Left lung (tissue), 10 donors: ENCODE data around the gene CEP70. TPM values are rescaled to one million over a fixed set of nuclear protein-coding genes. Genes with fewer than 3 reads are reported as not detected.

Source experiments
- ATAC-seq: fragments of 200-7000 bp; cut with Tn5 transposase; one replicate; pipeline ENCODE4 v1.9.1; 2020; ENCODE audit warnings: moderate library complexity
- DNase-seq, 4 donors: peaks; one replicate each; pipeline ENCODE4 v3.0.0-alpha.2; 2013 to 2020
- H3K27ac ChIP-seq, 2 donors: fragments of 200-600 bp; sonication (generic) in 1 of 2; one replicate each; pipeline versions ENCODE4 v1.5.0 to v1.8.0; 2020 to 2021
- H3K27me3 ChIP-seq, 2 donors: fragments of 200-600 bp; sonication (generic) in 1 of 2; one replicate each; pipeline versions ENCODE4 v1.5.0 to v1.8.0; 2020 to 2021
- H3K36me3 ChIP-seq, 2 donors: fragments of 200-600 bp; sonication (generic) in 1 of 2; one replicate each; pipeline versions ENCODE4 v1.5.0 to v1.8.0; 2020 to 2021
- H3K4me1 ChIP-seq, 2 donors: fragments of 200-600 bp; one replicate each; pipeline ENCODE4 v1.8.0; 2021
- H3K4me3 ChIP-seq, 2 donors: fragments of 200-600 bp; sonication (generic) in 1 of 2; one replicate each; pipeline versions ENCODE4 v1.5.0 to v1.8.0; 2020 to 2021; ENCODE audit warnings: mild to moderate bottlenecking in 1 of 2
- H3K9me3 ChIP-seq, 2 donors: fragments of 200-600 bp; sonication (generic) in 1 of 2; one replicate each; pipeline versions ENCODE4 v1.5.0 to v1.8.0; 2020 to 2021
- intact Hi-C, 2 donors: fragments of 100-400 bp; cut with DNase I; formaldehyde crosslinking; loops; one replicate each; pipeline versions ENCODE4 v1.11.2 to v1.14.2; 2022
- polyA plus RNA-seq, 6 donors: library from polyadenylated mRNA; unstranded; fragments of 120-200 nt; gene quantifications; one replicate each; pipeline ENCODE4 v1.2.1, GENCODE V29; 2013; ENCODE audit not compliant: insufficient read length in 6 of 6
- total RNA-seq, 2 donors: library from RNA; stranded (reverse); fragmentation: NEBNext Ultra II Directional; extraction: Animal tissue kit (Norgen Biotek cat#: 25700); gene quantifications; one replicate each; pipeline ENCODE4 v1.2.1, GENCODE V29; 2021
- TF ChIP-seq, protein P1 (sequence below), 2 donors: fragments of 200-600 bp; sonication (generic) in 1 of 2; IDR thresholded peaks; one replicate each; pipeline versions ENCODE4 v1.5.0 to v1.8.0; 2021; ENCODE audit warnings: antibody characterized with exemption in 2 of 2
- donor health status: DM: no; HTN: yes; CAD: no.
- donor health status: DM: no; HTN: no; CAD: no.

CEP70 gene
- total and polyA plus RNA-seq, 8 donors, result 31.2 to 65.4 (median 55.4) TPM

DNA sequence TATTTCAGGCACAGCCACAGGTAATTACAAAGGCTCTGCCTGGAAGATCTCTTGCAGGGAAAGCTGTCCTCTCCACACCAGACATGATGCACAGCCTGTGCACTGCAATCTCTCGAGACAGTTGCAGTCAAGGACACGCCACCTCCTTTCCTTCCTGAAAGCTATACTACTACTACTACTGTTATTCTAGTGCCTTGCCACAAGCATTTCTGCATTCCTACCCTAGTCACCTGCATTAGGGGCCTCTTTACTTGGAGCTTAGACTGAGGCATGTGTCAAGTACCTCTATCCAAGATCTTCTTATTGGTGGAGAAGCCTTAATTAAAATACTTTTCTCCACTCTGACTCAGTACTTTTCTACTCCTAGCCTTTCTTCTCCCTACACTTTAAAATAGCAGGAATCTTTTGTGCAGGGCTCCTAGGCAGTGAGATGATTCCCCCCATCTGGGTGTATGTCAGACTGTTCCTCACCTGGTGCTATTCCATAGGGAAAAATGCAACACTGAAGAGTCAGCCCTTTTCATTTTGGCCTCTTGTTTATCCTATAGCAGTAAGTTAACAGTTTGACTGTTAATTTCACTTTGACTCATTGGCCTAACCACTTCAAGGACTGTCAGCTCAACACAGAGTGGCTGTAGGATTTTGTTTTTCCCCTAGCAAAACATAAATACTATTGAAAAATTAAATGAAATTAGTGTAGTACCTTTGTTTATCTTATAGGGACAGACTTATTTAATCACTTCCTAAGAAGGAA lies 80.8 kb downstream of the CEP70 start:
- Histone ChIP-seq H3K9me3 (peaks cover 0 to 6% of the 10 kb centered on the region in 2 donors), H3K4me1 (no peaks in the 10 kb centered on the region), H3K36me3 (peaks cover 0 to 17% of the 10 kb centered on the region in 2 donors), H3K4me3 (no peak overlapping the region), H3K27ac (no peak overlapping the region), H3K27me3 (no peaks in the 10 kb centered on the region)
- DNase-seq, result no peak
- ATAC-seq, result peak; percentile 95
- intact Hi-C loops, result no loop called here
- TF ChIP-seq, protein P1, sequence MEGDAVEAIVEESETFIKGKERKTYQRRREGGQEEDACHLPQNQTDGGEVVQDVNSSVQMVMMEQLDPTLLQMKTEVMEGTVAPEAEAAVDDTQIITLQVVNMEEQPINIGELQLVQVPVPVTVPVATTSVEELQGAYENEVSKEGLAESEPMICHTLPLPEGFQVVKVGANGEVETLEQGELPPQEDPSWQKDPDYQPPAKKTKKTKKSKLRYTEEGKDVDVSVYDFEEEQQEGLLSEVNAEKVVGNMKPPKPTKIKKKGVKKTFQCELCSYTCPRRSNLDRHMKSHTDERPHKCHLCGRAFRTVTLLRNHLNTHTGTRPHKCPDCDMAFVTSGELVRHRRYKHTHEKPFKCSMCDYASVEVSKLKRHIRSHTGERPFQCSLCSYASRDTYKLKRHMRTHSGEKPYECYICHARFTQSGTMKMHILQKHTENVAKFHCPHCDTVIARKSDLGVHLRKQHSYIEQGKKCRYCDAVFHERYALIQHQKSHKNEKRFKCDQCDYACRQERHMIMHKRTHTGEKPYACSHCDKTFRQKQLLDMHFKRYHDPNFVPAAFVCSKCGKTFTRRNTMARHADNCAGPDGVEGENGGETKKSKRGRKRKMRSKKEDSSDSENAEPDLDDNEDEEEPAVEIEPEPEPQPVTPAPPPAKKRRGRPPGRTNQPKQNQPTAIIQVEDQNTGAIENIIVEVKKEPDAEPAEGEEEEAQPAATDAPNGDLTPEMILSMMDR (IDR thresholded peaks at IDR 0.05), result no peak

DNA sequence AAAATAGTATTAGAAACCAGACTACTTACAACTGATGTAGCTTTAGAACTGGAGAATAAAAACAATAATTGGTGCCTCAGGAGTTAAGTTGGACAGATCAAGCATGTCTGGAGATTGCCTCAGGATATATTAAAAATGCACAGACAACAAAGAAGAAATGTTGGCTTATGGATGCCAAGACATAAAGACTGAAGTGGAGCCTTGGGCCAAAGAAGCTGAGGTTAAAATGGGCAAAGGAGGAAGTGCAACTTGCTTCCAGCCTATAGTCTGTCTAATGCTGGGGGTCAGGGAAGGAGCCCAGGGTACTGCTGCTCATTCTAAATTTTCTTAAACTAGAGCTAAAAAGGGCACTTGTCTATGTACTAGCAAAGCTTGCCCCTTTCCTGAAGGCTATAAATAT lies 82.1 kb downstream of the CEP70 start:
- no peak for DNase-seq

DNA sequence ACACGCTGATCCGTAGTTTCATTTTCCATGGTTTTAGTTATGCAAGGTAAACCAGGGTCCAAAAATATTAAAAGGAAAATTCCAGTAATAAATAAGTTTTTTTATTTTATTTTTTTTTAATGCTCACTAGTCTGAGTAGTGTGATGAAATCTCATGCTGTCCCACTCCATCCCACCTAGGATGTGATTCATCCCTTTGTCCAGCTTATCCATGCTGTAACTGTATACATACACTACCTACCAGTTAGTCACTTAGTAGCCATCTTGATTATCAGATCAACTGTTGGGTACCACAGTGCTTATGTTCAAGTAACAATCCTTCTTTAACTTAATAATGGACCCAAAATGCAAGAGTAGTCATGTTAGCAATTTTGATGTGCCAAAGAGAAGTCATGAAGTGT lies 84.5 kb downstream of the CEP70 start:
- TF ChIP-seq, protein P1 (IDR thresholded peaks at IDR 0.05), result no peak
- H3K36me3 ChIP-seq, result peaks cover 0 to 9% of the 10 kb centered on the region in 2 donors
- H3K4me3 ChIP-seq, result no peak overlapping the region
- DNase-seq (no peak), ATAC-seq (no peak)
- H3K27ac ChIP-seq, result no peak overlapping the region
- H3K4me1 ChIP-seq, result no peaks in the 10 kb centered on the region
- intact Hi-C loops, result no loop called here
- H3K27me3 ChIP-seq, result no peaks in the 10 kb centered on the region
- no peaks in the 10 kb centered on the region for H3K9me3 ChIP-seq

More for the DNA sequence above, 82.1 kb downstream of the CEP70 start:
- Histone ChIP-seq H3K4me1 (no peaks in the 10 kb centered on the region), H3K27me3 (no peaks in the 10 kb centered on the region), H3K4me3 (no peak overlapping the region), H3K27ac (no peak overlapping the region), H3K36me3 (peaks cover 0 to 10% of the 10 kb centered on the region in 2 donors), H3K9me3 (no peaks in the 10 kb centered on the region)
- TF ChIP-seq, protein P1 (IDR thresholded peaks at IDR 0.05), result no peak
- ATAC-seq, result no peak
- intact Hi-C loops, result no loop called here

DNA sequence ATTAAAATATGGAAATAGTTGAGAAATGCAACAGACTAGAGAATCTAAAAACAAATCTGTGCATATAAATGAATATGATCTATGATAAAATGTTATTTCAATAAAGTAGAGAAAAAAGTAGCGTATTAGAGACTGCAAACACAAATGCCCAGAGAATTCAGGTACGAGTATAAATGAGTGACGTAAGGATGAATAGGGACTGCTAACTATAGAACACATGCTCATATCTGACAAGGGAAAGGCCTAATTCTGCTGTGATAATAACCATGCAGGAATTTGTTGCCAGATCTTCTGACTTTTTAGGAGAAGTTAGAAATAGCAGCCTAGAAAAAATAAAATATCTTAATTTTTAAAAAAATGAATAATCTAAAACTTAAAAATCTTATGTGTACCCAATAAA lies 86.5 kb downstream of the CEP70 start:
- TF ChIP-seq, protein P1 (IDR thresholded peaks at IDR 0.05), result no peak
- intact Hi-C loops, result no loop called here
- H3K4me1 ChIP-seq, result no peaks in the 10 kb centered on the region
- H3K4me3 ChIP-seq, result no peak overlapping the region
- no peaks in the 10 kb centered on the region for H3K27me3 ChIP-seq
- H3K27ac ChIP-seq, result no peak overlapping the region
- DNase-seq, result no peak
- no peak for ATAC-seq
- peaks cover 0 to 9% of the 10 kb centered on the region in 2 donors for H3K36me3 ChIP-seq
- H3K9me3 ChIP-seq, result no peaks in the 10 kb centered on the region

DNA sequence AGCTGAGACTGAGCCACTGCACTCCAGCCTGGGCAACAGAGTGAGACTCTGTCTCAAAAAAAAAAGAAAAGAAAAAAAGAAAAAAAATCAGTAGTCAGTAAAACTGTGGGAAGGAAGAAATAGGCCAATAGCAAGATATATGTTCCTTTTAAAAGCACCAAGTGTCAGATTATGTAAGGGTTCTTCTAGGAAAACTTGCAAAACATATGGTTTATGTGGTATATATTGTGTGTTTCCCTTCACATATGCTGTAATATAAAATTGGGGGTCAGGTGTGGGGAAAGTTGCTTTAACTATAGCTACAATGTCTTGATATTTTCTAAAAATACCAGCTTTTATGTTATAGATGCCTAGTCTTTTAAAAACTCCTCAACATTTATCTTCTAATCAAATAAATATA lies 95.1 kb downstream of the CEP70 start:
- DNase-seq, result no peak
- TF ChIP-seq, protein P1 (IDR thresholded peaks at IDR 0.05), result no peak
- peaks cover 0 to 17% of the 10 kb centered on the region in 2 donors for H3K4me1 ChIP-seq
- no peak overlapping the region for H3K4me3 ChIP-seq
- H3K27ac ChIP-seq, result no peak overlapping the region
- no peaks in the 10 kb centered on the region for H3K27me3 ChIP-seq
- peaks cover 0 to 13% of the 10 kb centered on the region in 2 donors for H3K36me3 ChIP-seq
- no peak for ATAC-seq
- intact Hi-C loops, result no loop called here
- H3K9me3 ChIP-seq, result no peaks in the 10 kb centered on the region
